Measurements from ENCODE around the gene LRRC17.
A peak's percentile ranks its signal among the peaks of the same experiment; 100 is the strongest.
"Not testable (repeated sequence)": the region's sequence is repeated elsewhere in the genome, so short reads cannot be mapped to it uniquely, and the experiment has no call there.

The LRRC17 gene

GRCh38 chr7:102943423-102944169 lies 30.8 kb downstream of the LRRC17 start:
- DNase-seq = no peak

- no peak for DNase-seq
Measured at GRCh38 chr7:102944241-102944640, 31.4 kb downstream of the LRRC17 start.

DNA sequence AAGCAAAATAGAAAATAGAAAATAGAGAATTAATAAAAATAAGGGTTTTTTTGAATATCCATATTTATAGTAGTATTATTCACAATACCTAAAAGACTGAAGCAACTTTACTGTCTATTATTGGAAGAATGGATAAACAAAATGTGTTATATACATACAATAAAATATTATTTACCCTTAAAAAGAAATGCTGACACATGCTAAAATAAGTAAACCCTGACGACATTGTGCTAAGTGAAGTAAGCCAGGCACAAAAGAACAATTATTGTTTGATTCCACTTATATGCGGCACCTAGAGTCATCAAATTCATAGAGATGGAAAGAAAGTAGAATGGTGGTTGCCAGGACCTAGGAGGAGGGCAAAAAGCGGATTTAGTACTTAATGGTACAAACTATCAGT lies 39.0 kb downstream of the LRRC17 start:
- DNase-seq = no peak

GRCh38 chr7:102953406-102953805 lies 40.6 kb downstream of the LRRC17 start:
- DNase-seq = no peak

DNA sequence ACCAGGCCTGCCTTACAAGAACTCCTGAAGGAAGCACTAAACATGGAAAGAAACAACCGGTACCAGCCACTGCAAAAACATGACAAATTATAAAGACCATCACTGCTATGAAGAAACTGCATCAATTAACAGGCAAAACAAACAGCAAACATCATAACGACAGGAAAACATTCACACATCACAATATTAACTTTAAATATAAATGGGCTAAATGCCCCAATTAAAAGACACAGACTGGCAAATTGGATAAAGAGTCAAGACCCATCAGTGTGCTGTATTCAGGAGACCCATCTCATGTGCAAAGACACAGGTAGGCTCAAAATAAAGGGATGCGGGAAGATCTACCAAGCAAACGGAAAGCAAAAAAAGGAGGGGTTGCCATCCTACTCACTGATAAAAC lies 41.6 kb downstream of the LRRC17 start:
- not testable (repeated sequence) for DNase-seq

DNA sequence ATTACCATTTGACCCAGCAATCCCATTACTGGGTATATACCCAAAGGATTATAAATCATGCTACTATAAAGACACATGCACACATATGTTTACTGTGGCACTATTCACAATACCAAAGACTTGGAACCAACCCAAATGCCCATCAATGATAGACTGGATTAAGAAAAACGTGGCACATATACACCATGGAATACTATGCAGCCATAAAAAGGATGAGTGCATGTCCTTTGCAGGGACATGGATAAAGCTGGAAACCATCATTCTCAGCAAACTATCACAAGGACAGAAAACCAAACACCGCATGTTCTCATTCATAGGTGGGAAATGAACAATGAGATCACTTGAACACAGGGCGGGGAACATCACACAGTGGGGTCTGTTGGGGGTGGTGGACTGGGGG lies 45.2 kb downstream of the LRRC17 start:
- DNase-seq = not testable (repeated sequence)

DNA sequence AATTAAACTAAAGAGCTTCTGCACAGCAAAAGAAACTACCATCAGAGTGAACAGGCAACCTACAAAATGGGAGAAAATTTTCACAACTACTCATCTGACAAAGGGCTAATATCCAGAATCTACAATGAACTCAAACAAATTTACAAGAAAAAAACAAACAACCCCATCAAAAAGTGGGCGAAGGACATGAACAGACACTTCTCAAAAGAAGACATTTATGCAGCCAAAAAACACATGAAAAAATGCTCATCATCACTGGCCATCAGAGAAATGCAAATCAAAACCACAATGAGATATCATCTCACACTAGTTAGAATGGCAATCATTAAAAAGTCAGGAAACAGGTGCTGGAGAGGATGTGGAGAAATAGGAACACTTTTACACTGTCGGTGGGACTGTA lies 49.2 kb downstream of the LRRC17 start:
- not testable (repeated sequence) for DNase-seq

GRCh38 chr7:102966465-102966864 lies 53.7 kb downstream of the LRRC17 start:
- no peak for DNase-seq

GRCh38 chr7:102967798-102968197 lies 55.0 kb downstream of the LRRC17 start:
- DNase-seq = no peak

DNA sequence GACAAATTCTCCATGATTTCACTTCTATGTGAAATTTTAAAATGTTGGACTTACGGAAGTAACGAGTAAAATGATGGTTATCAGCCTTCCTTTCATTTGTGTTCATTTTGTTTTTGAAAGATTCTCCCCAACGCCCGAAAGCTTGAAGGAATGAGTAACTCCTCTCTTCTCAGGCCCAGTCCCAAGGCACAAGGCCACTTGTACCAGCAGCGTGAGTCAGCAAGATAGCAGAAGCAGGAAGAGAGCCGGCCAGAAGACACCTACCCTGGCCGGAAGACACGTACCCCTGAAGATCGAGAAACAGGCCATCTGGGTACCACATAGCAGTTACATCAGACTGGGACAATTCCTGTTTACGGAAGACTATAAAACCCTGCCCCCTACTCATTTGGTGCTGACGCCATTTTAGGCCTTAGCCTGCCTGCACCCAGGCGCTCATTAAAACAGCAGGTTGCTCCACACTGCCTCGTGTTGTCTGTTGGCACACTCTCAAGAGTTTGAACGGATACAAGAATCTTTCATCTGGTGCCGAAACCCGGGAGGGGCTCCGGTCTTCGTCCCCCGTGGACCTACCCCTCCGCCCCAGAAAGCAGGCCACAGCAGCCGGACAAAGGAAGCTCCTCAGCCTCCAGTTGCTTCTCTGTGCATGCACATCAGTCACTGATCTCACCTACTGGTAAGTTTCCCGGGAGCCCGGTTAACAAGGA lies 60.4 kb downstream of the LRRC17 start:
- no peak for DNase-seq

DNA sequence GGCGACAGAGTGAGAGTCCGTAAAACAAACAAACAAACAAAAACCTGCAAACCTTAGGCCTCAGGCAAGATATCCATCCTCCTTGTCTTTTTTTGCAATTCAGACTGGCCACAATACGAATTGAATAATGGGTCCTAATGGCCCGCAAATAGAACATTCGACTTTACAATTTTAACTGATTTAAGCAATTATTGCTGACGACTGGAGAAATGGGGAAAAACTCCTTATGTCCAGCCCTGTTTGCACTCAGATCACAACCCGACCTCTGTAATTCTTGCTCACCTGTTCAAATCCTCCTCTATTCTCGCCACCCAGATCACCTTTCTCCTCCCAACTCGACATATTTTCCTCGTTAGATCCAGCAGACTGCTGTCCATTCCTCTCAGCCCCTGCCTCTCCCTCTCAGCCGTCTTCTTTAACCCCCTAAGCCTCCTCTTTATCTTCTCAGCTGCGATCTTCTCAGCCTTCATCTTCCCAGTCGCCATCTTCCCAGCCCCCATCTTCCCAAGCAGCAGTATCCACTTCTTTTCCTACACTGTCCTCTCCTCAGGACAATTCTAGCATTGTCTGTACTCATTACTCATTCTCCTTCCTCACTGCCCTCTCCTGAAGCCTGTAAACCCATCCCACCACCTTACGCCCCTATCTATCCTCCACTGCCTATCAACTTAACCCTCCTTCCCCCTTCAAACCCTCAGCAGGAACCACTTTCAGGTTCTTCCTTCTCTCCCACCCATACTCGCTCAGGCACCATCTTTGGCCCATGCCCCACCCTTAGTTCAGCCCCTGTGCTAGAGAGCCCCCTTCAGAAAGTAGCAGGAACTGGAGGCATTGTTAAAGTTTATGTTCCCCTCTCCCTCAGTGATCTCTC lies 61.8 kb downstream of the LRRC17 start:
- DNase-seq = no peak

DNA sequence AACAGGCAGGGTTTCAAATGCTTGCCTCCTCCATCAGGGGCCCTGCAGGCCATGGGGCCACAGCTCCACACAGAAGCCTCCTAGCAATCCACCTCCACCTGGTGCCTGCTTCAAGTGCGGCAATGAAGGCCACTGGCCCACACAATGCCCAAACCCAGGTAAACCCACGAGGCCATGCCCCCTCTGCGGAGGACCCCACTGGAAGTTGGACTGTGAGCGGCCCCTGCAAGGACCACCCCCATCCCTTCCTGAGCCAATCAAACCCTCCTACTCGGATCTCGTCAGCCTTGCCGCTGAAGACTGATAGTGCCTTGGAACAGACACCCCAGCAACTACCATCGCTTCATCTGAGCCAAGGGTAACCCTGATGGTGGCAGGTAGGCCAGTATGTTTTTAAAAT lies 63.1 kb downstream of the LRRC17 start:
- no peak for DNase-seq

DNA sequence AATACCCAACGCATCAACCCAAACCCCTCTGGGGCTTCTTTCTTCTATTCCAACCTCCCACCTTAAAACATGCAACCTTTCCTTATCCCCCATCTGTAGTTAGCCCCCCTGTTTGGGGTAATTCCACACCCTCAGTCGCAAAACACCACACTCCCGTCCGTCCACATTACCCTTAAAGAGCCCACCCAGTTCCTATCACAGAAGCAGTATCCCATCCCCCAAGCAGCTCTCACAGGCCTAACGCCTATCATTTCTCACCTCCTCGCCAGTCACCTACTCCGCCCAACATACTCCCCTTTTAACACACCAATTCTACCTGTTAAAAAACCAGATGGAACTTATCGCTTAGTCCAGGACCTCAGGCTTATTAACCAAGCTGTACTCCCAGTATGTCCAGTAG lies 63.7 kb downstream of the LRRC17 start:
- no peak for DNase-seq

DNA sequence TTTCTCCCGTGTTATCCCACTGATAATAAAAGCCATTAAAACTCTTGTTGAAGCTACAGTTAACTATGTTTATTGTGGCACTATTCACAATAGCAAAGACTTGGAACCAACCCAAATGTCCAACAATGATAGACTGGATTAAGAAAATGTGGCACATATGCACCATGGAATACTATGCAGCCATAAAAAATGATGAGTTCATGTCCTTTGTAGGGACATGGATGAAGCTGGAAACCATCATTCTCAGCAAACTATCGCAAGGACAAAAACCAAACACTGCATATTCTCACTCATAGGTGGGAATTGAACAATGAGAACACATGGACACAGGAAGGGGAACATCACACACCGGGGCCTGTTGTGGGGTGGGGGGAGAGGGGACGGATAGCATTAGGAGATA lies 64.8 kb downstream of the LRRC17 start:
- DNase-seq = not testable (repeated sequence)

DNA sequence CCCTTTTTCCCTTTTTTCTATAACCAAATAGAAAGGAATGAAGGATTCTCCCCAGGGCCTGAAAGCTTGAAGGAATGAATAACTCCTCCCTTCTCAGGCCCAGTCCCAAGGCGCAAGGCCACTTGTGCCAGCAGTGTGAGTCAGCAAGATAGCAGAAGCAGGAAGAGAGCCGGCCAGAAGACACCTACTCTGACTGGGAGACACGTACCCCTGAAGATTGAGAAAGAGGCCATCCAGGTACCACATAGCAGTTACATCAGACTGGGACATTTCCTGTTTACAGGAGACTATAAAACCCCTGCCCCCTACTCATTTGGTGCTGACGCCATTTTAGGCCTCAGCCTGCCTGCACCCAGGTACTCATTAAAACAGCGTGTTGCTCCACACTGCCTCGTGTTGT lies 65.5 kb downstream of the LRRC17 start:
- DNase-seq = peak in 1 of 2 donors; percentile 14

DNA sequence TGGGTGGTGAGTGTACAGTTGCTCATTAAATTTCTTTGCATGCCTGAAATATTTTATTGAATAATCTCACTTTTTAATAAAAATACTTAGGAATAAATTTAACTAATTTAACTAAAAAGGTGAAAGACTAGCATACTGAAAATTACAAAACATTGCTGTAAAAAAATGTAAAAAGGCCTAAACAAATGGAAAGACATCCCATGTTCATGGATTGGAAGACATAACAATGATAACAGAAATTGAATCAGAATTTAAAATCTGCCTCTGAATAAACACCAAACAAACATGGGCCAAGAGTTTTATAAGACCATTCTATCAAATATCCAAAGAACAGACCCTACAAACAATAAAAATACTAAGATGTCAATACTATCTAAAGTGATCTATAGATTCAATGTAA lies 66.9 kb downstream of the LRRC17 start:
- no peak for DNase-seq

DNA sequence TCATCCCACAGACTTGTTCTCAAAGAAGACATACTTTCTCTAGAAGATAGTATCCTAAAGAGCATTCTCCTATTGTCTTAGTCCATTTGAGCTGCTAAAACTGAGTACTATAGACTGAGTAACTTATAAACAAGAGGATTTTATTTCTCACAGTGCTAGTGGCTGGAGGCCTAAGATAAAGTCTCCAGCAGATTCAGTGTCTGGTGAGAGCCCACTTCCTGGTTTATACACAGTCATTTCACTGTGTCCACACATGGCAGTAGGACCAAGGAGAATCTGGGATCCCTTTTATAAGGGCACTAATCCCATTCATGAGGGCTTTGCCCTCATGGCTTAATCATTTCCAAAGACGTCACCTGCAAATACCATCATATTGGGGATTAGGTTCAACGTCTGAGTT lies 68.7 kb downstream of the LRRC17 start:
- no peak for DNase-seq

DNA sequence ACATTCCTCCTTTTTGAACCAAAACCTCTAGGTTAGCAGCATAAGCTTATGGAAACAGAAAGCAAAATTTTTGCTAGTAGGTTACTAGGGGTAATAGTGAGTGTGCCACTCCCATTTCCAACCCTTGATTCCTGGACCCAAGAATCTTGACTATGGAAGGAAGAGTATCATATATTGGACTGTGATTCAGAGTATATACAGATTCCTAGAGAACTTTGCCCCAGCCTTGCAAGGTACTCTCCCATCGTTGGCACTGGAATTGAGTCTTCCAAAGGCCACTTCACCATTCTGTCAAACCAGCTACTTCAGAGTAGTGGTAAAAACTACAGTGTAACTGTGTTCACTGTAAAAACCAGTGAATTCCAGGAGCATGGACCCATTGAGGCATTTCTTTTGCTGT lies 69.4 kb downstream of the LRRC17 start:
- no peak for DNase-seq

- no peak for DNase-seq
Measured at GRCh38 chr7:102983602-102984001, 70.8 kb downstream of the LRRC17 start.

GRCh38 chr7:102985176-102985783 lies 72.5 kb downstream of the LRRC17 start:
- no peak for DNase-seq

- DNase-seq = no peak
Measured at GRCh38 chr7:102988088-102988487, 75.3 kb downstream of the LRRC17 start.

DNA sequence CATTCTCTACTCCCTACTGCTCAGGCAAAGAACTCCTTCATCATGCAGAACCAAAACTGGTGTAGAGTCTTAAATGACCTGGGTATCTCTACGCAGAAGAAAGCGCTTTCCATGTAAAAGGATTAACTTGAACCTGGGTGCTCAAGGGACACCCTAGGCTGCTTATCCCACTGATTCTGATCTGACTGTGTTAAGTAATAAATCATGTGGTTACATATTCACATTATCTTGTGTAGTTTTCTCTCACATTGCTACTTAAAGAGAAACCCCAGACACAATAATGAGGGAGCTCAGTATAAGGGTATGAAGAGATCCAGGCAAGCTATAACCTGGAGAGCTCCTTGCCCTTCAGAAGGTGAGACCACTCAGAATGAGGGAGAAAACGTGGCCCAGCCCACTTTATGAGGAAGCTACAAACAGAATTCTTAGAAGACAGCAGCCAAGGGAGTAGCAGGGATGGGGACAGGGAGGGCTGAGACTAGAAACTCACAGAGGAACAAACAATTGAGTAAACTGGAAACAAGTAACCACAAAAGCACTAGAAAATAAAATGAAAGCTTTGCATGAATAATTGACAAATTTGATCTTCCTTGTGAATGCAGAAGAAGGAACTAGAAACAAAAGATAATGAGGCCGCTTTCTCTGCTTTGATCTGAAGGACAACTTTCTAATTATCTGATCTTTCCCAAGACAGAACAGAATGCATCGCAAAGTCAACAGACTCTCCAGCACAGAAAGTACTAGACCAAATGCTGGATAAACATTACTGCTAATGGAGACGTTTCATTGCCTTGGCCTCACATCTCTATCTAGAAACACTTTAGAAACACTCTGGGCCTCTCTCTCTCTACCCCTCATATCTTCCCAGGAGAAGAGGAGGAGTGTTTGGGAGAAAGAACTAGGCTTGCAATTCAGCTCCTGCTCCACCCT lies 76.1 kb downstream of the LRRC17 start:
- DNase-seq = no peak
